GM21528 (cell line): Measurements from ENCODE around the gene DNAJC8.
A peak's percentile ranks its signal among the peaks of the same experiment; 100 is the strongest.

Experiments
- ATAC-seq: cut with Tn5 transposase; IDR thresholded peaks from one replicate; pipeline ENCODE4 v1.9.1; 2021; ENCODE audit warnings: mild to moderate bottlenecking, moderate library complexity; ENCODE audit not compliant: unreplicated experiment, low FRiP score

The DNAJC8 gene

GRCh38 chr1:28208818-28209441 is 23.9 kb downstream of the DNAJC8 start:
- ATAC-seq, result no peak

- no peak for ATAC-seq
Measured at GRCh38 chr1:28205243-28205642, 27.6 kb downstream of the DNAJC8 start.

- ATAC-seq, result peak; percentile 4
Measured at GRCh38 chr1:28200234-28200873, 32.5 kb downstream of the DNAJC8 start.

GRCh38 chr1:28199328-28200233 is 33.2 kb downstream of the DNAJC8 start:
- peak; percentile 87 for ATAC-seq

GRCh38 chr1:28197682-28198415 is 35.0 kb downstream of the DNAJC8 start:
- no peak for ATAC-seq

GRCh38 chr1:28196330-28196729 is 36.5 kb downstream of the DNAJC8 start:
- ATAC-seq, result no peak

- no peak for ATAC-seq
Measured at GRCh38 chr1:28195780-28196179, 37.0 kb downstream of the DNAJC8 start.

GRCh38 chr1:28194326-28195035 is 38.3 kb downstream of the DNAJC8 start:
- ATAC-seq, result no peak

GRCh38 chr1:28193701-28194161 is 39.1 kb downstream of the DNAJC8 start:
- no peak for ATAC-seq

GRCh38 chr1:28190996-28191645 is 41.7 kb downstream of the DNAJC8 start:
- ATAC-seq, result no peak

- no peak for ATAC-seq
Measured at GRCh38 chr1:28190337-28190979, 42.4 kb downstream of the DNAJC8 start.

- ATAC-seq, result no peak
Measured at GRCh38 chr1:28185071-28185470, 47.8 kb downstream of the DNAJC8 start.

GRCh38 chr1:28180306-28181305 is 52.2 kb downstream of the DNAJC8 start:
- ATAC-seq, result no peak

- ATAC-seq, result no peak
Measured at GRCh38 chr1:28178690-28179485, 53.9 kb downstream of the DNAJC8 start.

GRCh38 chr1:28176492-28177470 is 56.0 kb downstream of the DNAJC8 start, which contains the start of gene PTAFR:
PTAFR (minus strand) TSS chr1:28176690; CDS start chr1:28151021, 25,669 bp downstream.
- ATAC-seq, result no peak
